Stimulated activated CD4-positive, alpha-beta T cell treated with anti-CD3 and anti-CD28 coated beads, Interleukin-12 subunit alpha, Interleukin-12 subunit beta, amount 100 ng/mL, for 48 hours (primary cell): ENCODE data around the gene ZNF256.

Experiments used
- DNase-seq, 3 donors: peaks; one replicate each; pipeline ENCODE4 v3.0.0-alpha.2; 2020; ENCODE audit warnings: low read depth in 2 of 3, low spot score in 1 of 3

Gene ZNF256

GRCh38 chr19:57900311-57900710 lies 47.2 kb downstream of the ZNF256 start:
- DNase-seq, result no peak
